CD4-positive, alpha-beta T cell treated with Interleukin-15 for 1 hour (primary cell): Measurements from ENCODE around the gene CUL7.
"Not testable (repeated sequence)": the region's sequence is repeated elsewhere in the genome, so short reads cannot be mapped to it uniquely, and the experiment has no call there.

ENCODE experiments used
- DNase-seq: peaks from one replicate; pipeline ENCODE4 v3.0.0-alpha.2; 2020

The CUL7 gene

DNA sequence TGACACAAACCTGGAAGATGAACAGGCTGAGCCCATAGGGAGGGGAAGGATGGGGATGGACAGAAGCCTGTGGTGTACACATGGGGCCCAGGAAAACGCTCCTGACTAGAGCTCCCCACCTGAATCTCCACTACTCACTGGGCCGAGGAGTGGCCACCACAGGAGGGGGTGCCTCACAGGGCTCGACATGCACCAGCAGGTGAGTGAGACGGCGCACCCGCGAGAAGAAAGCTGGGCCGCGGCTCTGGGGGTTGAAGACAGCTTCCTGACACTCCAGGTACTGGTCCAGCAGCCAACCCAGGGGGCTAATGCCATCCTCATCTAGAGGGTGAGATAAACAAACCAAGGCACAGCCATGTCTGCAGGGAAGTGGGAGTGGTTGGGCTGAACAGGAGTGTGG is 10.3 kb downstream of the CUL7 start:
- DNase-seq, result no peak

DNA sequence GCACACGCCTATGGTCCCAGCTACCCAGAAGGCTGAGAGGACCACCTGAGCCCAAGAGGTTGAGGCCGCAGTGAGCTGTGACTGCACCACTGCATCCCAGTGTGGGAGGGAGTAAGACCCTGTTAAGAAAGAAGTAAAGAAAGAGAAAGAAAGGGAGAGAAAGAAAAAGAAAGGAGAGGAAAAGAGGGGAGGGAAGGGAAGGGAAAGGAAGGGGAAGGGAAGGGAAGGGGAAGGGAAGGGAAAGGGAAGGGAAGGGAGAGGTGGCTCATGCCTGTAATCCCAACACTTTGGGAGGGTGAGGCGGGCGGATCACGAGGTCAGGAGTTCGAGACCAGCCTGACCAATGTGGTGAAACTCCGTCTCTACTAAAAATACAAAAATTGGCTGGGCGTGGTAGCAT is 12.2 kb downstream of the CUL7 start:
- not testable (repeated sequence) for DNase-seq

- DNase-seq, result no peak
Measured at GRCh38 chr6:43040542-43041257, 13.0 kb downstream of the CUL7 start.

DNA sequence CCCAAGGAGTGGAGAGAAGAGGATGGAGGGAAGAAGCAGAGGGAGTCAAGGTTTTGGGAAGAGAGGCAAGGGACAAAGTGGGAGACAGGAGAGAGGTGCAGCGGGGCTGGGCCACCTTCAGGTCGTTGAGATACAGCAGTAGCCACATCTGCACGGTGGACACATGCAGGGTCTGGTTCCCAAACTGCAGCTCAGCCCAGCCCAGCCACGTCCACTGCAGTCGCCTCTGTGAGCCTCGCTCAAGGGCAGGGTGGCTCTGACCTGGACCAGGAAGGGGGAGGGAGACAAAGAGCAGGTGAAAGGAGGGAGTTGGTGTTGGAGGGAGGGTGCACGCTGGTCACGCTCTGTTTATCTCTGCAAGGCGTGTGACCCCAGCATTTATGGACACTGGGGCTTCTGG is 14.9 kb downstream of the CUL7 start:
- no peak for DNase-seq

DNA sequence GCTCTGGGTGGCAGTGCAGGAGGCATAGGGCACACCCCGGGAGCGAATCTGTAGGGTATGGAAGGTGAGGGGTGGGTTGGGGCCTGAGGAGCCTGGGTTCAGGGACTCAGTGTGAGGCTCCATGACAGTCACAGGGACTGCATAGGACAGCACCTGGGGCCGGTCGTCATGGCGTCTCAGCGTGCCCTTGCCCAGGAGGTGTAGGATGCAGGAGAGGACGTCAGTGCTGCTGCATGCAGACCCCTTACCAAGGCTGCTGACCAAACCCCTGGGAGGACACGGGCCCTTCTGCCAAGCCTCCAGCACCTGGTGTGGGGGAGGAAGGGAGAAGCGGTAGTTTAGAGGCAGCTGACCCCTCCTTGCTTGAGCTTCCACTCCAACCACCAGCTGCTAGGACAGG is 15.9 kb downstream of the CUL7 start:
- no peak for DNase-seq

- no peak for DNase-seq
Measured at GRCh38 chr6:43037197-43037596, 16.5 kb downstream of the CUL7 start.

GRCh38 chr6:43036712-43037111 is 16.9 kb downstream of the CUL7 start:
- no peak for DNase-seq

- no peak for DNase-seq
Measured at GRCh38 chr6:43035495-43036194, 18.0 kb downstream of the CUL7 start.

GRCh38 chr6:43034190-43034525 is 19.5 kb downstream of the CUL7 start:
- no peak for DNase-seq

- DNase-seq, result no peak
Measured at GRCh38 chr6:43033496-43034189, 20.0 kb downstream of the CUL7 start.

- no peak for DNase-seq
Measured at GRCh38 chr6:43032326-43032725, 21.3 kb downstream of the CUL7 start.

GRCh38 chr6:43029120-43029519 is 24.5 kb downstream of the CUL7 start:
- no peak for DNase-seq

DNA sequence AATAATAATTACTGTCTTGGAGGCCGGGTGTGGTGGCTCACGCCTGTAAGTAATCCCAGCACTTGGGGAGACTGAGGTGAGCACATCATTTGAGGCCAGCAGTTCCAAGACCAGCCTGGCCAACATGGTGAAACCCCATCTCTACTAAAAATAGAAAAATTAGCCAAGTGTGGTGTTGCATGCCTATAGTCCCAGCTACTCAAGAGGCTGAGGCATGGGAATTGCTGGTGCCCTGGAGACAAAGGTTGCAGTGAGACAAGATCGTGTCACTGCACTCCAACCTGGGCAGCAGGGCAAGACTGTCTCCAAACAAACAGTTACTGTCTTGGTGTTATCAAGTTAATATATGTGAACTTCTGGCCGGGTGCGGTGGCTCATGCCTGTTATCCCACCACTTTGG is 27.3 kb downstream of the CUL7 start:
- DNase-seq, result no peak

DNA sequence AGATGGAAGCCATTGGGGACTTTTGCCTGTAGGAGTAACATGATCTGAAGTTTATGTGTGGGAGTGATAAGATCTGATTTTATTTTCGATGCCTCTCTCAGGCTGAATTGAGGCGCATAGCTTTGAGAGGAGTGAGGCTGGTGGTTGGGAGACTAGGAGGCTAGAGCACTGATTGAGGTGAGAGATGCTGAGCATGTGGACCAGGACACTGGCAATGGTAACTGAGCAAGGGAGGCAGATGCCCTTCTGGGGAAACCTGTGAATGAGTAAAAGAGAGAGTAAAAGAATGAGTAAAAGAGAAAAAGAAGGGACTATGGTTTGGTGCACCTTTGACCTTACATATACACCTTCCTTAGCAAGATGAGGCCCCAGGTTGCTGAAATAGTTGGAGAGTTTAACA is 29.2 kb downstream of the CUL7 start:
- no peak for DNase-seq

- DNase-seq, result peak; percentile 56
Measured at GRCh38 chr6:43021270-43022047, 32.2 kb downstream of the CUL7 start, which contains the start of gene RRP36. RRP36 (plus strand) TSS chr6:43021623; CDS start chr6:43021655, 32 bp downstream.

GRCh38 chr6:43020847-43021246 is 32.8 kb downstream of the CUL7 start:
- DNase-seq, result no peak

GRCh38 chr6:43020052-43020705 is 33.5 kb downstream of the CUL7 start:
- DNase-seq, result no peak

DNA sequence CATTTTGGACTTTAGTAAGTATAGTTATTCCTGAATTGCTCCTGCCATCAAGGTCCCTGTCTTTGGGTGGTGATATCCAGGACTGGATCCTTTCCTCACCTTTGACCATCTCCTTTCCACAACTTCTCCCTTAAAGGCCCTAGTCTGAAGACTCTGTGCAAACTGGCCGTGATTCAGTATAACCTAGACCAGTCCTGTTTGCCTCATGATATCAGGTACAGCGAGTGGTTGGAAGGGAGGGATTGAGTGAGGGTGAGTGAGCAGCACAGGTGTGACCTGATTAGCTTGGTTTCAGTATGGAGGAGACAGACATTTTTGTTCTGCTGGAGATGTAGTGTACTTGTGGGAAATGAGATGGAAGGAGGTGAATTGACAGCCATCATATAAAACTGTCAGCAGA is 34.5 kb downstream of the CUL7 start:
- DNase-seq, result no peak

DNA sequence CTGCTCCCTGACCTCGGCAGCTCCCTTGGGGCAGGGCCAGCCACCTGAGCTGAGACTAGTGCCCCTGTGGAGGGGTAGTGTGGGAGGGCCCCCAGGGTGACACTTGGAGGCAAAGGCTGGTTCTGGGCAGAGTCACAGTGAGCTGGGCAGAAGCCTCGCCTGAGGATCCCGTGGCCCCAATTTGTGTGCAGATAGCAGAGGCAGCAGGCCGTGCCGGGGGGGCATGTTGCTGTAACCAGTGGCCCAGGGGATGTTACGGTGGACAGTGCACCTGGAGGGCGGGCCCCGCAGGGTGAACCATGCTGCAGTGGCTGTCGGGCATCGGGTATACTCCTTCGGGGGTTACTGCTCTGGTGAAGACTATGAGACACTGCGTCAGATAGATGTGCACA is 36.7 kb downstream of the CUL7 start:
- no peak for DNase-seq

- no peak for DNase-seq
Measured at GRCh38 chr6:43016176-43016942, 37.3 kb downstream of the CUL7 start.

- no peak for DNase-seq
Measured at GRCh38 chr6:43014434-43014909, 39.2 kb downstream of the CUL7 start.
